ENCODE measurements around the gene IGSF21.
"Not testable (repeated sequence)": the region's sequence is repeated elsewhere in the genome, so short reads cannot be mapped to it uniquely, and the experiment has no call there.

- not testable (repeated sequence) for TF ChIP-seq CTCF (IDR thresholded peaks at IDR 0.05; ENCODE audit: low read depth, low read length, poor library complexity, severe bottlenecking); EZH2phosphoT487 (IDR thresholded peaks at IDR 0.05; ENCODE audit: borderline replicate concordance, low read length)
Measured at GRCh38 chr1:18416126-18416525, 308.5 kb downstream of the IGSF21 start.
